ENCODE data around the gene SCAMP3.
A peak's percentile ranks its signal among the peaks of the same experiment; 100 is the strongest.
"Not testable (repeated sequence)": the region's sequence is repeated elsewhere in the genome, so short reads cannot be mapped to it uniquely, and the experiment has no call there.

The SCAMP3 gene

DNA sequence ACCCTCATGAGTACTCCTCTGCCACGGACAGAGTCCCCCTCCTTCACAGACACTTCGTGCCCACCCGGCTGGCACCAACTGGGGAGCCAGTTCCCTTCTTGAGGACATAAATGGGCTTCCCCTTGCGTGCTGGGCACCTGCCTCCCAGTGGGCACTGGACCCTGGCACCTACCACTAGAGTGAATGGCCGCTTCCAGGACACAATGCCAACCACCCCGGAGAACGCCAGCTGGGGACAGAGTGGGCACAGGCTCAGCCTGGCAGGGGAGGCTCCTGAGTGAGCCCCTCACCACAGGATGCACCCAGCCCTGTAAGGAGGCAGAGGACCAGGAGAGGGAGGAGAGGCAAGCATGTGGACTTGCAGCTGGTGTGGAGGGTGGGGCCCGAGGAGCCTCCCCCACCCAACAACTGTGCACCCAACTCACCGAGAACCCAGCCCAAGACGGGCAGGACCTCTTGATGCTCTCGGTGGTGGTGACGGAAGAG lies 7.9 kb downstream of the SCAMP3 start:
- DNase-seq, result no peak

DNA sequence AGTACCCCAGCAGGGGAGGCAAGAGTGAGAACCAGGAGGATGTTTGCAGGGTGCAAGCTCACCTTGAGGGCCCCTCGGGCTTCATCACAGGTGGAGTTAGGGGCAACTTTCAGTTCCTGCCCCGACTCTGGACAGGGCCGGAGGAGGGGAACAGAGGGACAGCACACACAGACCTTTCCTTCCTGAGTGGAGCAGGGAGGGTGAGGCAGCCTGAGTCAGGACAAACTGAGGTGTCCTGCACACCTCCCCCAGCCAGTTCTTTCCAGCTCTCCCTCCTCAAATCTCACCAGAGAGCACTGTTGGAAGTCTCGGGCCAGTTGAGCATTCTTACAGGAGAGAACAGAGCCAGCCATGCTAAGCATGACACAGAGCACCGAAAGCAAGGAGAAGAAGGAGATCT lies 8.4 kb downstream of the SCAMP3 start:
- DNase-seq, result no peak

DNA sequence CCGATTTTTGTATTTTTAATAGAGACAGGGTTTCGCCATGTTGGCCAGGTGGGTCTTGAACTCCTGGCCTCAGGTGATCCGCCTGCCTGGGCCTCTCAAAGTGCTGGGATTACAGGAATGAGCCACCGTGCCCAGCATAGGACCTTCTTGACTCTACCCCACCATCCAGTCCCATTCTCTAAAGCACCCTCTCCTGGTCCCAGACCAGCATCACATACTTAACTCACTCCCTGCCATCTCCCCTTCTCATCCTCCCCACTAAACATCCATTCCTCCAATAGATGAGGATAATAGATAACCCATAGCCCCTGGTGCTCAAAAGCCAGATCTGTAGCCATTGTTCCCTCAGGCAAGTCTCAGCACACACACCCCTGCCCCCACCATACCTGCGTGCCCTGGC lies 9.0 kb downstream of the SCAMP3 start:
- DNase-seq, result no peak

DNA sequence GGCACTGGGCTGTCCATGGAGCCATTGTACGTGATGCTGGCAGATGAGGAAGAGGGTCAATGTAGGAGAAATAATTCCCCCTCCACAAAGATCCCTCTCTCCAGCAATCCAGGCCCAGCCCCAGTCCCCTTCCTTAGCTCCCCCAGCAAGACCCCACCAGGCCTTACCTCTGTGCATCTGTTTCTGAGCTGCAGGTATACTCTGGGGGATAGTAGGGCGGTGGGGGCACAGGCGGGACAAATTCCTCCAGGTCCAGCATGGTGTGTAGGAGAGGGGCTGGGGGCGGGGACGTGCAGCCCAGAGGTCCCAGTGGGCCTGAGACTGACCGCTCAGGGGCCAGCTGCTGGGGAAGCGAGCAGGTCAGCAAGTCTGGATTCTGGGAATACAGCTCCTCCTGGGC lies 10.6 kb downstream of the SCAMP3 start:
- DNase-seq, result no peak

DNA sequence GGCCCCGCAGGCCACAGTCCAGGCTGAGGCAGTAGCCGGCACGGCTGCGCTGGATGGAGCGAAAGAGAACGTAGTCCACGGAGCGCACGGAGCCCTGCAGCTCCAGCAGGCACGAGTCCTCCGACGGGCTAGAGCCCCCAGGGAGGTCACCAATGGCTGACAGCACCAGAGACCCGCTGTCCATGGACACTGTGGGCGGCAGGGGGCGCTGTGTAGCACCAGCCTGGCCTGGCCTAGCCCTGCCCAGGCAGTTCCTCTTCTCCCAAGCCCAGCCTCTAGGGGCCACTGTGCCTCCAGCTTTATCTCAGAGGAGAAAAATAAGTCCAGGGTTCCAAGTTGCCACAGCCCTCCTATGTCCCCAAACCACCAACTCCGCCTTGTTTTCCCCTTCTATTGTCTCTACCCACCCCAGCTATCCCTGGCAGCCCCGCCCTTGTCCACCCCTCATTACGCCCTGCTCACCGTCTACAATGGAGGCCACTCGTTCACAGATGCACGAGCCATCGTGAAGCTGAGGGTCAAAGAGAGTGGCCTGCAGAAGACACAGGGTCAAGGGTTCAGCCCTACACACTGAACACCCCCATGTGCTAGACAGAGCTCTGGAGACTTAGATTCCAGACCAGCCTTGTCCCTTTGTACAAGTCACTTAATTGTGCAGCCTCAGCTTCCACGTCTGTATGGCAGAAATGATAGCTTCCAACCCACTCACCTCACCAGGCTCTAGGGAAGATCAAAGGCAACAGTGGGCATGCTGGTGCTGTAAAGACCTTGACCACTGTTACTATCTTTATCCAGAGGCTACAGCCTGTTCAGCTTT lies 11.3 kb downstream of the SCAMP3 start:
- peak; percentile 69 for DNase-seq

DNA sequence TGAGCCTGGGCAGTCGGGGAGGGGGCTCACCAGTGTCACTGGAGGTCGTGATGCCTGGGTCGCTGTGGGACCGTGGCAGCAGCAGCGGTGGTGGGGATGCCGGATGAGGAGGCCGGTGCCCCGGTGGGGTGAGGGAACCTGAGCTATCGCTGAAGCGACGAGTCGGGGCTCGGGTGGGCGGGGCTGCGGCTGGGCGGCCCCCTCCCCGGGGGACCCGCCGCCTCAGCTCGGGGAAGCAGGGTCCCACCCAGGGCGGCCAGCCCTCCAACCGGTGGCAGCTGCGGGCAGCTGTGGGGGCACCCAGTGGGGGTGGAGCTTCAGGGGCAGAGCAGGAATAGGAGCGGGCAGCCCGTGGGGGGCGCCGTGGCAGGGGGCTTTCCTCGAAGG lies 11.9 kb downstream of the SCAMP3 start:
- DNase-seq, result no peak

DNA sequence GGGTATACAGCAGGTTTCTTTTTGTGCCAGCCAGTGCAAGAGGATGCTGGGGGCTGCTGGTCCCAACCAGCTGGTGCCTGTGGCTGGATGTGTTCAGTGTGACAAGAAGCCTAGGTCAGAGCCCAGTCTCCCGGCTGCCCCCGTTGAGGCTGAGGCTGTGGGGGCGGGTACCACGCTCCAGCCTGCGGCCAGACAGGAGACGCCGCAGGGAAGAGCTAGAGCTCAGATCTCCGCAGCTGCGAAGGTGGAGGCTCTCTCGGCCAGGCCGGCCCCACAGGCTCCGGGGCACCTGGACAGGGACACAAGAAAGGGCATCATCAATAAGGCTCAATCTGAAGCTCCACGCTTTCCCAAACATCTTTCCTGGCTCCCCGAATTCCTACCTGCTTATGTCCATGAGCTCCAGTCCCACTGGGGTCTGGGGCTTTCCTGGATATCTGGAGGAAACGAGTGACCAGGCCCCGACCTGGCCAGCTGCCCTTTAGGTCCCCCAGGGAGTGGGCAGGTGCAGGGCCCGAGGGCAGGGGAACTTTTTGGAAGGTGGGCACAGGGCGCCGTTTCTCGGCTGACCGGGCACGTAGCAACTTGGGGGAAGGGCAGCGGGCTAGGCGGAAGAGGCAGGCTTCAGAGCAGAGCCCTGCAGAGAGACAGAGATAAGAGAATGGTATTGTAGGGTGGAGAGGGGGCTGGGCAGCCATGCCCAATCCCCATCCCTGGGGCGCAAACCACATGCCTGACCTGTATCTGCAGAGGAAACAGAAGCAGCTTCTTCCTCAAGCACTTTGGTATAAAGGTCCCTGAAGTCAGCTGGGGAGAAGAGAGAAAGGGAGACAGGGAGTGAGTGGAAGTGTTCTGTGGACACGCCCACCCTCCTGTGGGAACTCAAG lies 14.2 kb downstream of the SCAMP3 start:
- DNase-seq, result no peak

DNA sequence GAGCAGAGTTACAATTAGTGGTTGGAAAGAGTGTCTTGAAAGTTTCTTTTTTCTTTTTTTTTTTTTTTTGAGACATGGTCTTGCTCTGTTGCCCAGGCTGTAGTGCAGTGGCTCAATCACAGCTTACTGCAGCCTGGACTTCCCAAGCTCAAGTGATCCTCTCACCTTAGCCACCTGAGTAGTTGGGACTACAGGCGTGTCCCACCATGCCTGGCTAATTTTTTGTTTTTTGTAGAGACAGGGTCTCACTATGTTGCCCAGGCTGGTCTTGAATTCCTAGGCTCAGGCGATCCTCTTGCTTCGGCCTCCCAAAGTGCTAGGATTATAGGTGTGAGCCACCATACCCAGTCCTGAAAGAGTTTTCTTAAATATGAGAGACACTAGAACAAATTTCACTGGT lies 15.4 kb downstream of the SCAMP3 start:
- not testable (repeated sequence) for DNase-seq

DNA sequence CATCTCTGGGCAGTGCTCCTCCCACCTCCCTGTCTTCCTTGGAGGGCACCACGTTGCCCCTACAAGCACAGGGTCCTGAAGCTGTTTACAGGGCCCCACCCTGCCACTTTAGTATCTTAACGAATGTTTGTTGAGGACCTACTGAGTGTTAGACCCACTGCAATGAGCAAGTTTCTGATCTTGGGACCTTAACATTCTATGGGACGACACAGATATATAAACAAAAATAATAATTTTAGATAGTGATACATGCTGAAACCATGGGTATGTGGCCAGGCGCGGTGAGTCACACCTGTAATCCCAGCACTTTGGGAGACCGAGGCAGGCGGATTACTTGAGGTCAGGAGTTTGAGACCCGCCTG lies 17.0 kb downstream of the SCAMP3 start:
- no peak for DNase-seq

DNA sequence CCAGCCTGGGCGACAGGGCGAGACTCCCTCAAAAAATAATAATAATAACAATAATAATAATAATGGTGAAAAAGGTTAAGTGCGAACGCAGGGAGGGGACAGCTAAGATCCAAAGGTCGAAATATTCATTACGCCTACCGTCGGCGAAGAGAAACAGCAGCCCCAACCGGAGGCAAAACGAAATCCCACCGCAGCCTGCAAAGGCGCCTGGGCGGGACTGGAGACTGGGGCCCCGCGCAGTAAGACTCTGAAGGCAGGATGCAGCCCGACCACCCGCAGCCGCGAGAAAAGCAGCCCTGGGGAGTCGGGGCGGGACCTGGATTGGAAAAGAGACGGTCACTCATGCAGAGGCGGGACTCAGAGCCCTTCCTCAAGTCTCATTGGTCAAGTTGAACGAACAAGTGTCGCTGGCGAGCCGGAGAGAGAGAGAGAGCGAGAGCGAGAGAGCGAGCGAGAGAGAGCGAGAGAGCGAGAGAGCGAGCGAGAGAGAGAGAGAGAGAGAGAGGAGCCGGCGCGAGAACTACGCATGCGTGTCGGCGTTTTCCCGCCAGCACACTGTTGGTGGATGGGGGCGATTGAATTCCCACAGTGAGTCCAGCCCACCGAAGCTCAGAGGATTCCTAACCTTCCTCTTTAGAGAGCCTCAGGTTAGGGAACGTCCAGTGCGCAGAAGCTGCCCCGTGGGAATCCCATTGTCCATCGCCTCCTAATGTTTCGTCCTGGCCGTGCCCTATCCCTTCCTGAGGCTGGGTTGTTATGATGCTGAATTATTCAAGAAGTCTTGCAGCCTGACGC lies 17.6 kb downstream of the SCAMP3 start:
- DNase-seq, result peak; percentile 92

DNA sequence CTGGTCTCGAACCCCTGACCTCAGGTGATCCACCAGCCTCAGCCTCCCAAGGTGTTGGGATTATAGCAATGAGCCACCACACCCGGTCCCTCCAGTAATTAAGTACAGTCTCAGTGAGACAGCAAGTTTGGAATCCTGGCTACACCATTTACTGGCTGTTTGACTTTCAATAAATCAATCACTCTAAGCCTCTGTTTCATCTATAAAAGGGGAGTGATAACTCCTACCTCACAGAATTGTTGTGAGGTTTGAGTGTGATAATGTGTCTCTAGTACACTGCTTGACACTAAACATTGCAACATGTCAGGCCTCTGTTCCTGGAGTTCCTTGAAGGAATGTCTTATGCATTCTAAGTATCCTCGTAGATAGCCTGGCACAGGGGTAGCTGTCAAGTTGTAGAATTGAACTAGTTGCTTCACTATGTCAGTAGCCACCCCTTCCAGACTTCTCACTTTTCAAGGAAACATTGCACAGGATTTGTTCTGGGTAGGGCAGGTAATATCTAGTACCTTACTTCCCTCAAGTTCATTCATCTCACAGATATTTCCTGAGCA lies 19.3 kb downstream of the SCAMP3 start:
- DNase-seq, result no peak

DNA sequence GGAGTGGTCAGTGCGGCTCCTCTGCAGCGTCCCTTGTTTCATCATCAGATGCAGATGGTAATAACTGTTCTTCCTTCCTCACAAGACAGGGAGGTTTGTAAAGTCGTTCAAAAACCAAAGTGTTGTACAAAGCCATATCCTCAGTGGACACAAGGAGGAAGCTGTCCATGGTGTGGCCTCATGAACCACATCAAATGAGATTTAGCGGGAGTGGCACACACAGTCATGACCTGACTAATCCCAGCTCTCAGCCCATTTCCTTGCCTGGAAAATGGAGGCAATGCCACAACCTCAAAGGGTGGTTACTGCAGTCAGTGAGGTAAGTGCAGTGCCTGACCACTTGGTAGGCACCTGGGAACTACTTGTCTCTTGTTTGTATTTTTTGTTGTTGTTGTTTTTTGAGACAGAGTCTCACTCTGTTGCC lies 20.3 kb downstream of the SCAMP3 start:
- no peak for DNase-seq

DNA sequence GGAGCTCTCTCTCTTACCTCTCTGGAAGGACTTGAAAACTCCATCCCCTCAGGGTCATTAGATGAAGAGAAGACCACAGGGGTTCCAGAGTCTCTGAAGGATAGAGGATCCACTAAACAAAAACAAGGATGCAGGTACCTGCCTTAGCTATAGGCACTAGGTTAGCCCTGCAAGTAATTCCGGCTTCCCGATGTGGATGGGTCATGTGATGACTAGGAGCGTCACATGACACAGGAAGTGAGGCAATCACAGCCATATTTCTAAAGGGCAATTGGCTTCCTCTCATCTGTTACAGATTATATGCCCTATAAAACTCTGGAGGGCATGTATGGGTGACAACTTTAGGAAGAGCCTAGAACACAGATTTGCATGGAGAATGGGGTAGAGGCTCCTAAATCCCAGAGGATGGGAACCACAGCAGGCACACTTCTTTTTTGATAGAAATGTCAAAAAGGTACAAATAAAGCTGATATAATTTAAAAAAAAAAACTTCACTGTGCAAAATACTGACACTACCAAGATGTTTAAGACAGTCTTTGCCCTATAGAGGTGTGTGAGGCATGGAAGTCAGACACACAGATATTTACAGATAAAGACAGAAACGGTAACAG lies 21.0 kb downstream of the SCAMP3 start:
- peak; percentile 47 for DNase-seq

DNA sequence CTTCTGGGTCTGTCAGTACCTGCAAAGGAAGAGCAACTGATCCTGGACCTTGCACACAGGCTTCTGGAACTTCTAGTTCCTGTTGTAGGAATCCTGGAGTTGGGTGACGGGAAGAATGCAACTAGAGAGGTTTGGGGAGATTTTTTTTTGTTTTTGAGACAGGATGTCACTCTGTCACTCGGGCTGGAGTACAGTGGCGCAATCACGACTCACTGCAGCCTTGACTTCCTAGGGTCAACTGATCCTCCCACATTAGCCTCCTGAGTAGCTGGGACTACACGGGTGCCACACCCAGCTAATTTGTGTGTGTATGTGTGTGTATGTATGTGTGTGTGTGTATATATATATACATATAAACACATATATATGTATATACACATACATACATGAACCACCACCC lies 25.7 kb downstream of the SCAMP3 start:
- no peak for DNase-seq

DNA sequence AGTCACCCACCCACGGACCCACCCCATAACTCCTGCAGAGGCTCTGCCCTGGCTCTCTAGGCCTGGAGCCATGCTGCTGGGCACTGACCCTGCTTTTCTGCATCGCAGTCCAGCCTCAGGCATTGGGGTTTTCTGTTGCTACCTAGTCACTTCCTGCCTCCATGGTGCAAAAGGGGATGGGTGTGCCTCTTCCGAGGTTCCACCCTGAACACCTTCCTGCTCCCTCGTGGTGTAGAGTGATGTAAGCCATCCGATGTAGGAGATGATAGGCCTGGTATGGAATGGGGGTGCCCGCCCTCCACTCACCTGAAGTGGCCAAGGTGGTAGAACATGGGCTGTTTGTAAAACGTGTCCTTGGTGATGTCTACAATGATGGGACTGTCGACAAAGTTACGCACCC lies 26.8 kb downstream of the SCAMP3 start:
- not testable (repeated sequence) for DNase-seq

DNA sequence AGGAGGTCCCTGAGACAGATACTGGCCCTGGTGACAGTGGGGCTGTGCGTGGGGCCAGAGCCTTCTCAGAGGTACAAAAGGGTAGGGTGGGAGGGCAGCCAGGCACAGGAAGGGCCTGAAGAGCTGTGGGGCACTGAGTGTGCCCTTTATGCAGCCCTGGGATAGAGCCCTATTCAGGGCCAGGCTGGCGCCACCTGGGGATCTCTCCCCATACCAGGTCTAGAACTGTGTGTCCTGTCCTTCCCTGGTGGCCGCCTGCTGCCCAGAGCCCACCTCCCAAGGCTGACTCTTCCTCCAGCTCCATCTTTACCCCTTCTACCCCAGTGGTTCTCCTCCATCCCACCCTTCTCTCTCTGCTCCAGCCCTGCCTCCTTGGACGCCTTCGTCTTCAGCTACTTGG lies 28.7 kb downstream of the SCAMP3 start:
- DNase-seq, result not testable (repeated sequence)

DNA sequence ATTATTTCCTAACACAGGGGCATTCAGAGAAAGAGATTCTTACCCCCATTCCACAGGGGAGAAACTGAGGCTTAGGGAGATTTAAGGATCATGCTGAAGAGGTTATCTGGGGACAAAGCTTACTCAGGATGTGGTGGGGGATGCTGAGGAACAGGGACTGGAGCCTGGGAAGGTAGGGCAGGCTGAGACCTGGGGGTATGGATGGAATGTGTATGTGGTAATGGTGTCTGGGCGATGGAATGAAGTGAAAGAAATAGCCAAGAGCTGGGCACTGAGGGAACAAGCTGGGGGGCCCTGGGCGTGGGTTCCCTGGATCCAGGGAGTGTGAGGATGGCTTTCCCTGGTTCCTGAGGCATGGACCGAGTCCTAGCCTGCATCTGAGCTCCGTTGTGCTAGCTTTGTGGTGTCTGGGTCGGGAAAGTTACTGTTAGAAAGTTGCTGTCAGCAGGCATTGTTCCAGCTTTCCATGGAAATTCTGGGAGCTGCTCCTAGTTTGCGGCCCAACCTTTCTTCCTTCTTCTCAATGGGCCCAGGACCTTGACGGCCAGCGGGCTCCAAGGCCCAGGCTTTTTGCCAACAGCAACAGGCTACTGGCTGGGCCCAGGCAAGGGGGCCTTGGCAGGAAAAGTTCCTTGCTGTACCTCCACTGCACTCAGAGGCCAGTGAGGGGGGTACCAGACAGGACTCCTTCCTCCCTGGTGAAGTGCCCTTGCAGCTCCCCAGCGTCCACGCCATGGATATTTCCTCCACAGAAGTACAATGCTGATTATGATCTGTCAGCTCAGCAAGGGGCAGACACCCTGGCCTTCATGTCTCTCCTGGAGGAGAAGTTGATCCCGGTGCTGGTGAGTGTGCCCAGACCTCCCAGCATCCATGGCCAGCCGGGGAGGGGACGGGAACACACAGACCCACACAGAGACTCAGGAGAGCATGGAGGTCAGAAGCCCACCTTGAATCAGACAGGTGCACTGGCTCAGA lies 29.9 kb downstream of the SCAMP3 start:
- DNase-seq, result not testable (repeated sequence)

DNA sequence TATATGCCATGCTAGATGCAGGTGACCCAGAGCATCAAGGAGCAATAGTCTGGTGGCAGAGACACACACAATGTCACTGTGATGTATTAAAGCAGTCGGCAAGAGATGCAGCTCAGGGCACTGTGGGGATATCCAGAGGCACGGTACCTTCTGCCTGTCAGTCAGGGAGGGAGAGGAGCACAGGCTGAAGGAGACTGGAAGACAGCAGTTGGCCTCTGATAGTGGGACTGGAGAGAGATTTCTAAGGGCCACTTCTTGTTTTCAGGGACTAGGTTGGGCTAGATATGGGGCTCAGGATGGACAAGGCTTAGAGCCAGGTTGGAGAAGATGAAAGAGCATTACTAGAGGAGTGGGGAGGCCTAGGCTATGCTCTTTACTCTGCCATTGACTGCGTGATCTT lies 30.9 kb downstream of the SCAMP3 start:
- not testable (repeated sequence) for DNase-seq

DNA sequence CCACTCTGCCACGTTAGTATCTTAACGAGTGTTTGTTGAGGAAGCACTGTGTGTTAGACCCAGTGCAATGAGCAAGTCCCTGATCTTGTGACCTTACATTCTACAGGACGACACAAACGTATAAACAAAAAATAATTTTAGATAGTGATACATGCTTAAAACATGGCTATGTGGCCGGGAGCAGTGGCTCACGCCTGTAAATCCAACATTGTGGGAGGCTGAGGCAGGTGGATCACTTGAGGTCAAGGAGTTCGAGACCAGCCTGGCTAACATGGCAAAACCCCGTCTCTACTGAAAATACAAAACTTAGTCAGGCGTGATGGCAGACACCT lies 34.1 kb downstream of the SCAMP3 start:
- DNase-seq, result no peak

DNA sequence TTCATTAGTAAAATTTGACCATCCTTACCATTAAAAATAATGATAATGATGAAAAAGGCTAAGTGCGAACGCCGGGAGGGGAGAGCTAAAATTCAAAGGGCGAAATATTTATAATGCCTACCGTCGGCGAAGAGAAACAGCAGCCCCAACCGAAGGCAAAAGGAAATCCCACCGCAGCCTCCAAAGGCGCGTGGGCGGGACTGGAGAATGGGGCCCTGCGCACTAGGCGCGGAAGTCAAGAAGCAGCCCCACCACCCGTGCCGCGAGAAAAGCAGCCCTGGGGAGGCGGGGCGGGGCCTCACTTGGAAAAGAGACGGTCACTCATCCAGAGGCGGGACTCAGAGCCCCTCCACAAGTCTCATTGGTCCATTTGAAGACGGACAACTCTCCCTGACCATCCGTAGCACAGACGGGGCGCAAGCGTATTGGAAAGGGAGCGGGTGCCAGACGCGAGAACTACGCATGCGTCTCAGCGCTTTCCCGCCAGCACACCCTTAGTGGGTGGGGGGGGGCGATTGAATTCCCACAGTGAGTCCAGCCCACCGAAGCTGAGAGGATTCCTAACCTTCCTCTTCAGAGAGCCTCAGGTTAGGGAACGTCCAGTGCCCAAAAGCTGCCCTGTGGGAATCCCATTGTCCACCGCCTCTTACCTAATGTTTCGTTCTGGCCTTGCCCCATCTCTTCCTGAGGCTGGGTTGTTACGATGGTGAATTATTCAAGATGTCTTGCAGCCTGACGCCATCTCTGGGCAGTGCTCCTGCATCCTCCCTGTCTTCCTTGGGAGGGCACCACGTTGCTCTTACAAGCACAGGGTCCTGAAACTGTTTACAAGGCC lies 34.7 kb downstream of the SCAMP3 start:
- DNase-seq, result peak; percentile 94

Data from NCI-H2029 treated with DMSO at 0.1 percent for 48 hours (cell line).